GM18498 (cell line): Measurements from ENCODE around the gene ANO2.

Source experiments
- ATAC-seq: cut with Tn5 transposase; IDR thresholded peaks from one replicate; pipeline ENCODE4 v1.9.1; 2021; ENCODE audit warnings: mild to moderate bottlenecking, moderate library complexity; ENCODE audit not compliant: unreplicated experiment

ANO2 gene

GRCh38 chr12:5784462-5785130 is 160.5 kb downstream of the ANO2 start:
- ATAC-seq: no peak

GRCh38 chr12:5783289-5783920 is 161.7 kb downstream of the ANO2 start:
- no peak for ATAC-seq

GRCh38 chr12:5780536-5780935 is 164.5 kb downstream of the ANO2 start:
- no peak for ATAC-seq

GRCh38 chr12:5779401-5779800 is 165.7 kb downstream of the ANO2 start:
- no peak for ATAC-seq

- no peak for ATAC-seq
Observed at GRCh38 chr12:5778821-5779220, 166.2 kb downstream of the ANO2 start.

GRCh38 chr12:5777451-5777850 is 167.6 kb downstream of the ANO2 start:
- no peak for ATAC-seq

- no peak for ATAC-seq
Observed at GRCh38 chr12:5776091-5776490, 169.0 kb downstream of the ANO2 start.

- no peak for ATAC-seq
Observed at GRCh38 chr12:5773550-5773949, 171.5 kb downstream of the ANO2 start.

- ATAC-seq: no peak
Observed at GRCh38 chr12:5771756-5772155, 173.3 kb downstream of the ANO2 start.

- no peak for ATAC-seq
Observed at GRCh38 chr12:5770727-5771126, 174.3 kb downstream of the ANO2 start.

GRCh38 chr12:5768581-5769196 is 176.4 kb downstream of the ANO2 start:
- no peak for ATAC-seq

- no peak for ATAC-seq
Observed at GRCh38 chr12:5768171-5768570, 176.9 kb downstream of the ANO2 start.

GRCh38 chr12:5758347-5758746 is 186.7 kb downstream of the ANO2 start:
- ATAC-seq: no peak

- no peak for ATAC-seq
Observed at GRCh38 chr12:5756338-5756842, 188.7 kb downstream of the ANO2 start.

GRCh38 chr12:5748027-5748426 is 197.0 kb downstream of the ANO2 start:
- ATAC-seq: no peak

- no peak for ATAC-seq
Observed at GRCh38 chr12:5746917-5747316, 198.1 kb downstream of the ANO2 start.

- ATAC-seq: no peak
Observed at GRCh38 chr12:5746036-5746908, 198.8 kb downstream of the ANO2 start.

- no peak for ATAC-seq
Observed at GRCh38 chr12:5745251-5745888, 199.7 kb downstream of the ANO2 start.

GRCh38 chr12:5742258-5742657 is 202.8 kb downstream of the ANO2 start:
- ATAC-seq: no peak

GRCh38 chr12:5739917-5740316 is 205.1 kb downstream of the ANO2 start:
- ATAC-seq: no peak

- ATAC-seq: no peak
Observed at GRCh38 chr12:5737778-5738177, 207.3 kb downstream of the ANO2 start.
